GOT3 (cell line): ENCODE data around the gene ZNF532.

Experiments used
- DNase-seq: peaks from one replicate; lab custom pipeline; 2025; ENCODE audit warnings: mixed read lengths; lab: John Stamatoyannopoulos, UW

The ZNF532 gene

DNA sequence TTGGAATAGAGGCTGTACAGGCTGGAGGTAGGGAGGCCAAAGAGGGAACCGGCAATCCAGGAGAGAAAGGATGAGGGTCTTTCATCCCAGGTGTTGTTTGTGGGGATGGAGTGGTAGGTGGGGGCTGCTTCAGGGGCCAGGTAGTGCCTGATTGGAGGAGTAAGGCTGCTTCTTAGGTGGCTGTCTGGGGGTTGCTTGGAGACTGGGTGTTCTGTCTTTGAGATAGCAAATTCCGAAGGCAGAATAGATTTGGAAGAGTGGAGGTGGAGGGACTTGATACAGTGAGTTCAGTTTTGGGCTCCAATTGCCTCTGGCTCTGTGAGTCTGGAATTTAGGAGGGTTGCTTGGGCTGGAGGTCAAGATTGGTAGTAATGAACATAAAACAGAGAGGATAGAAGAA lies 5.9 kb downstream of the ZNF532 start:
- no peak for DNase-seq

- DNase-seq = no peak
Observed at GRCh38 chr18:58871514-58872420, 7.1 kb downstream of the ZNF532 start.

- DNase-seq = no peak
Observed at GRCh38 chr18:58878640-58879039, 14.0 kb downstream of the ZNF532 start.

- DNase-seq = no peak
Observed at GRCh38 chr18:58881477-58881876, 16.8 kb downstream of the ZNF532 start.

DNA sequence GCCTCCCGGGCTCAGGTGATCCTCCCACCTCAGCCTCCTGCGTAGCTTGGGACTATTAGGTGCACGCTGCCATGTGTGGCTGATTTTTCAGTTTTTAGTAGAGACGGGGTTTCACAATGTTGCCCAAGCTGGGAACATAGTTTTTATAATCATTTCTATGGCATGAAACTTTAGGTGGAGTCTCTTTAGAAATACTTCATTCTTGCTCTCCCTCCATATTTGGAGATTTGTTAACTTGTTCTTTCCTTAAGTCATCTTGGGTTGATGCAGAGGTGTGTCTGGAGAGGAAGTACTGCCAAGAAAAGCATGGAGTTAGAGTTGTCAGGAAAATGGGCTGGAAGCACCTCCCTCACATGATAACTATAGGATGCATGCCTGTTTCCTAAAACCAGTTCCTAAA lies 17.4 kb downstream of the ZNF532 start:
- DNase-seq = no peak

DNA sequence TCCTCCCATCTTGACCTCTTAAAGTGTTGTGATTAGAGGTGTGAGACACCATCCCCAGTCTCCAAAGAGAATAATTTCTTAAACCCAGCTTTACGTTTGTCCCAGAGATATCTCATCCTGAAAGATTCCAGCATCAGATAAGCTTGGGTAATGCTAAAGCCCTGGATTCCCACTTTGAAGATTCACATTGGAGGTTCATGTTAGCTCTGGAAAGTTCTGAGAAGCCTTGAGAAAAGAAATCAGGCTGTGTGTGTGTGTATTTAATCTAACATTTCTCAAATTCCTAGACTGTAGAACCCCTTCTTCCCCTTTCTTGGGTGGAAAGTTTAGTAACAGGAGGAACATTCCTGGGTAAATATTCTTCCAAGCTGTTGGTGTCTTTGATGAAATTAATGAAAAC lies 18.0 kb downstream of the ZNF532 start:
- no peak for DNase-seq

DNA sequence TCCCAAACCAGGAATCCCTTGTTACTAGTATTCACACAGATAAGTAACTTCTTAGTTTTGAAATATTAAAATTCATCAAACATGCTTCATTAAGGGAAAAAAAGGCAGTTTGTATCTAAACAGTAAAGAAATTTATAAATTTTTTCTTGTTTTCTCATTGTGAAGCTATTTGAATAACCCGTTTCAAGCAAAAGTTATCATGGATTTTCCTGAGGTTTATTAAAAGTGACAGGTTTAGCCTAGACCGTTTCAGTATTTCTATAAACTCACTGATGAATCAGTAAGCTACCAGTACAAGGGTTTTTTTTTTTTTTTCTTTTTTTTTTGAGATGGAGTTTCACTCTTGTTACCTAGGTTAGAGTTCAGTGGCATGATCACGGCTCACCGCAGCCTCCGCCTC lies 20.0 kb downstream of the ZNF532 start:
- DNase-seq = no peak

DNA sequence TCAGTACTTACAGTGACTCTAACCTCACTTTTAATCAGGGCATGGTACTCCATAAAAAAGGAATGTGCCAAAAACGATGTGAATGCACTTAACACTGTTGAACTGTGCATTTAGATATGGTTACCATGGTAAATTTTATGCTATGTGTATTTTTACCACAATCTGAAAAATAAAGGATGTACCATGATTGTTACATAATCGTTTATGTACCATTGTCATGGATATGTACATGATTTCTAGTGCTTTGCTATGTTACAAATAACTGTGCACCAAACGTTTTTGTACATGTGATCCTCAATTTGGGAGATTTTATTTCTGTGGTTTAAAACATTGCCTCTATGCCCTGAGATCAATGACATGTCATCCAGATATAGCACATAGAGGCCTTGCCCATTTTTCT lies 21.8 kb downstream of the ZNF532 start:
- no peak for DNase-seq

- no peak for DNase-seq
Observed at GRCh38 chr18:58886864-58887612, 22.4 kb downstream of the ZNF532 start.

DNA sequence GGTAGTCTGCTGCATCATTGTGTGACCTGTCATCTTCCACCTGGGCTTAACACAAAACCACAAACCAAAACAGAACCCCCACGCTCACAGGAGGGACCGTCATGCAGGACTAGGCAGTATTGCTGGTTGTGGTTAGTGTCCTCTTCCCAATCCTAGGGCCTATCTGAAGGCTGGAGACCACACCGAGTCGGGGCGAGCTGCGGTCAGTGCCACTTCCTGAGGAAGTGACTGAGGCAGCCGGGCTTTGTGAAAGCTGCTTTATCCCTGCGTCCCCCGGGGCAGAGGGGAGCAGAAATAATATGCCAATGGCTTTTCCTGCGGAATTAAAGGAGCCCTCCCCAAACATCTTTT lies 22.9 kb downstream of the ZNF532 start:
- no peak for DNase-seq

DNA sequence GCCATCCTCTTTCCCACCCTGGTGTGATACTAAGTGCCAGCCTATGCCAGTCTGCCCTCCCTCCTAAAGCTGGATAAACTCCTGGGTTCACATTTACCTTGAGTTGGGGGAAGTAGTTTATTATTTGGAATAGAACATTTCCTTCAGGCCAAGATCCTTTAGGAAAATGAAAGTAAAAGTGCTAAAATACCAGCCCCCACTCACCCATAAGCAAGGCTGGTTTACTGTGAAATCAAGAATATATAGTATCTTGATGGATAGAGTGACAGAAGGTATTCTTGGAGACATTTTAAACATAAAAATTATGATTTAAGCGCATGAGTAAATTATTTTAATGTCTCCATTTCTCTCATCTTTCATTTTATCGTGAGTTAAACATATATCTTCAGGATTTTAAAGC lies 27.1 kb downstream of the ZNF532 start:
- no peak for DNase-seq

DNA sequence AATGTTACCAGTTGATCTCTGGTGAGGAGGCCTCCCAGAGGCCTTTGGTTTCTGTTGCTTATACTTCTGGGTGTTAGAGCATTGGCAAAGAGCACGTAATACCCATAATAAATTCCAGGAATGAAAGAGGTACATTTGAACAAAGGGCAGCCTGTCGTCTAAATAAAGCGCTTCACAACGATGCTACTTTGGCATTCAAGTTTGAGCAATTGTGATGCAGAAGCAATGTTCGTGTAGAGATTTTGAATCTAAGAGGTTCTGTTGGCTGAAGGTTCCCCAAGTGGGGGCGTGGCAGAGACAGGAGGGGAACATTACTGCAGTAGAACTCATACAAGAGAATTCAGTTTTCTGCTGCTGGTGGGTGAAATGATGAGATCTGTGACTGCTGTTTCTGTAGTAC lies 27.8 kb downstream of the ZNF532 start:
- DNase-seq = no peak

- DNase-seq = no peak
Observed at GRCh38 chr18:58893388-58894099, 28.9 kb downstream of the ZNF532 start.

GRCh38 chr18:58894930-58895329 lies 30.3 kb downstream of the ZNF532 start:
- no peak for DNase-seq

DNA sequence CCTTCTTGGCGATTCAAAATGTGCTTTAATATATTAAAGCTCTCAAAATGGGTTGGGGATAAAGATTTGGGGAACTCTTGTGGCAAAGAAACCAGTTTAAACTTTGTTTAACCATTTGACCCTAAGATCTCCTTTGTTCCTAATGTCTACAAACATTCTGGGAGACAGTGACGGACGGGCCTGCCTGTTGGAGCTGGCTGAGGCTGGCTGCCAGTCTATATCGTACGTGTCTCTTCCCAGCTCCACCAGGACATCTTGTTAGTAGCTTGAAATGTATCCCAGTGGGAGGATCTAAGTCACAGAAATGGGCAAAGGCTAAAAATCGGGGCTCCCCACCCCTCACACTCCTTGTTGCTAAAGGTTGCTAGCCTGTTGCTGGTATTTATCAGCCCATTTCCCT lies 30.7 kb downstream of the ZNF532 start:
- no peak for DNase-seq

DNA sequence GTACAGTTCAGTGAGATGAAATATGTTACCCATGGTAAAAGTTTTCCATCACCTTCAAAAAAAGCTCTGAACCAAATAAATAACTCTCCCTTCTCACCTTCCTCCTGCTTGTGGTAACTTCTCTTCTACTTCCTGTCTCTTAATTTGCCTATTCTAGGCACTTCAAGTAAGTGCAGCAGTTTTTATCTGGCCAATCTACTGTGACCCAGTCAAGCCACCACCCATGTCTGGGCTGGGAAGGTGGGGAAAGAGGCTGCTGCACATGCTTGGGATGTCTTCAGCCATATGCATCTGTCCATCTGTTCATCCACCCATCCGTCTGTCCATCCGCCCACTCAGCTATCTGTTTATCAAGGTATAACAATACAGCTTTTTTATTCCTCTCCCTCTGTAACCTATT lies 31.6 kb downstream of the ZNF532 start:
- DNase-seq = no peak

DNA sequence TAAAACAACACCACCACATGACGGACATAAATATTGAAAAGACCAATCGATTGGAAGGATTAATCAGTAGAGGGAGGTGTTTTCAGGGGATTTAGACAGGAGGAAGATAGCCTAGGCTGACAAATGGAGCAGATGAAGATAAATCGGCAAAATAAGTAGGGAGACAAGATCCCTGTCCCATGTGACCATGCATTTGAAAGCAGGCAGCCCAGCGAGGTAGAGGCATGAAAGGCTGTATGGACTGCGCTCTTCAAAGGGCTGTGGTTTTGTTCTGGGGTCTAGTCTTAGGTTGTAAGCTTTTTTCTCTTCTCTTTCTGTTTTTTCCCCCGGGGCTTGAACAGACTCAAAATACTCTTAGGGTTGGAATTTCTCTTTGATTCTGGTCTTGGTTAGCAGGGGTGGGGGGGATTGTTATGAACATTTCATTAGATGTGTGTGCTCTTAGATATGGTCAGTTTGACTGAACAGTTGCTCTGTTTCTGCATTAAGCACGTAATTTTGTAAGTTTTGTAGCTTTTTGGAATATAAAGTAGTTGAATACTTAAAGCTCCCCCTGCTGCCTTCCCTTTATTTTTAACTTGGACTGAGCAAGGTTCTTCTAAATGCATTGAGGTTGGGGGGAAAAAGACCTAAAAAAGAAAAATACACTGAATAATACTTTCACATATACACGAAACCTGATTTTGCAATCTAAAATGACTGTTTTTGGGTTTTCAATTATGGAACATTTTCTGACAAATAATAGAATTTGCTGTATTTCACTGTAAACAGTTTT lies 32.2 kb downstream of the ZNF532 start:
- no peak for DNase-seq

DNA sequence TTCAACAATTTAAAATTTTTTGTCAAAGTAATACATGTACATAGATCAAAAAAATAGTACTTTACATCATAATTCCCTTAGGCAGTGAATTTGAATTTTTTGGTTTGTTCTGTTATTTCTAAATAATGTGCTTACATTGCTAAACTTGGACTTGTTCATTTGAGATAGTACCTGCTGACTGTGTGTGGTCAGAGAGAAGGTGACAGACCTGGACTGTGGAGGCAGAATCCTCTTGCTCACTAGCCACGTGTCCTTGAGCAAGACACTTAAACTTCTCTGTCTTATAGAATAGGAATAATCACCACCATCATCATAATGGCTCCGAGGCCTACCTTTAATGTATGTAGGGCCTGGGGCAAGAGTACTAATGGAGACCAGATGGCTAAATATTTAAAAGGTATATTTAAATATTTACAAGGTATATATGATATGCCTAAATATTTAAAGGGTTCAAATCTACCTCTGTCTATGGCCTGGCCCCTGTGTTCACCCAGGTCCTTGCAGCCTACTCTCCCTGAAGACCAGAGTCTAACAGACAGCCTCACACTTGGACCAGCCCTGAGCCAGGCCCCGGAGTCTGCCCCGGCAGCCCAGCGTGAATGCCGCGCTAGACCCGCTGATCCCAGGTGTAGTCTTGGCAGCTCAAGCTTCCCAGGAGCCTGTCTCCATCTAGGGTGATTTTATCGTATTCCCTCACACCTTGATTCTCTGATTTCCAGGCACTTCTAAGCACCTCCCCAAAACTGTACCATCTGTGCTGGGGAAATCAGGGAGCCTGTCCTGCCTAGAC lies 33.5 kb downstream of the ZNF532 start:
- no peak for DNase-seq

DNA sequence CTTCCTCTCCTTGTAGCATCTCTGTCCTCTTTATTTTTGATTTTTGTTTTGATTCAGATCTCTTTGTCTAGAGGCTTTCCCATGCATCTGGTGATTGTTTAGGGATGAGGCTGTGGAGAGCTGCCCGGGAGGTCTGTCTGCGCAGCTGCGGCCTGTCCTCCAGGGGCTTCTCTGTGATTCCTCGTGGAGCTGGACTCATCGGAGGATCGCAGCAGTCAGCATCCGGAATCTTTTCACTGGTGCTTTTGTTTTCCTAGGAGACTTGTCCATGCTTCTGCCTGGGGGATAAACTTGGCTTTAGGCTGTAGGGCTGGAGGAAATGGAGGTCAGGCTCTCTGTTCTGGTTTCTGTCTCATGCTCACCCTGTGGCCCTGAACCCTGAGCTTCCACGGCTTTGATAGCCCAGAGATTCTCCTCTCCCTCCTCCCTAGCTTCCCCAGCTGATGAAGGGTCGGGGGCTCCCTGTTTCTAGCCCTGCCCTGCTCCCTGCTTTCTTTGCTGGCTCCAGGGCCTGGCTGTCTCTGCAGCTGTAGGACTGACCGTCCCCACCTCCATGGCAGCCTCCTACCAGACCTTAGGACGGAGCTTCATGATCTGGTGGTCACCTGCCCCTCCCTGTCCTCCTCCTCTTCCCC lies 35.5 kb downstream of the ZNF532 start:
- no peak for DNase-seq

DNA sequence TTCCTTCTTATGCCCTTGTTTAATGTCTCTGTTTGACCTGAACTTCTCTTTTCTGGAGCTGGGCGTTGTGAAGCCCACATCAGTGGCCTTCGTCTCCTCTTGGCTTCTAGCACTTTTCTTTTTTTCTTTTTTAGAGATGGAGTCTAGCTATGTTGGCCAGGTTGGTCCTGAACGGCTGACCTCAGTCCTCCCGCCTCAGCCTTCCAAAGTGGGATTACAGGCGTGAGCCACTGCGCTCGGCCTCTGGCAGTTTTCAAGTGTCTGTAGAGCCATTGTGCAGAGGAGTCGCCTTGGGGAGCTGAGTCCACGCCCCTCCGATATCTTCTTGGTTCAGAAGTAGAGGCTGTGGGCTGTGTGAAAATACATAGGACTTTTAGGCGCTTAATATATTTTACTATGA lies 36.5 kb downstream of the ZNF532 start:
- no peak for DNase-seq

- no peak for DNase-seq
Observed at GRCh38 chr18:58901783-58902182, 37.1 kb downstream of the ZNF532 start.
